ENCODE results near the gene SLC7A8. TPM values are rescaled to one million over a fixed set of nuclear protein-coding genes. Genes with fewer than 3 reads are reported as not detected.
"Not testable (repeated sequence)": the region's sequence is repeated elsewhere in the genome, so short reads cannot be mapped to it uniquely, and the experiment has no call there.

Gene SLC7A8
- total and polyA plus RNA-seq, 12 donors, result 6.8 to 50.9 (median 26.7) TPM

GRCh38 chr14:23208324-23208723, 24.9 kb upstream of the SLC7A8 start:
- no peak overlapping the region for H3K4me3 ChIP-seq
- intact Hi-C loops (cut with DNase I), result no loop called here
- H3K9me3 ChIP-seq (replicated peaks in 1 of 3), result no peaks in the 10 kb centered on the region
- H3K36me3 ChIP-seq (replicated peaks in 1 of 2), result no peaks in the 10 kb centered on the region
- no peak for DNase-seq
- no peaks in the 10 kb centered on the region for H3K4me1 ChIP-seq (replicated peaks in 1 of 2)
- no peak overlapping the region for H3K27ac ChIP-seq
- TF ChIP-seq, protein P1, sequence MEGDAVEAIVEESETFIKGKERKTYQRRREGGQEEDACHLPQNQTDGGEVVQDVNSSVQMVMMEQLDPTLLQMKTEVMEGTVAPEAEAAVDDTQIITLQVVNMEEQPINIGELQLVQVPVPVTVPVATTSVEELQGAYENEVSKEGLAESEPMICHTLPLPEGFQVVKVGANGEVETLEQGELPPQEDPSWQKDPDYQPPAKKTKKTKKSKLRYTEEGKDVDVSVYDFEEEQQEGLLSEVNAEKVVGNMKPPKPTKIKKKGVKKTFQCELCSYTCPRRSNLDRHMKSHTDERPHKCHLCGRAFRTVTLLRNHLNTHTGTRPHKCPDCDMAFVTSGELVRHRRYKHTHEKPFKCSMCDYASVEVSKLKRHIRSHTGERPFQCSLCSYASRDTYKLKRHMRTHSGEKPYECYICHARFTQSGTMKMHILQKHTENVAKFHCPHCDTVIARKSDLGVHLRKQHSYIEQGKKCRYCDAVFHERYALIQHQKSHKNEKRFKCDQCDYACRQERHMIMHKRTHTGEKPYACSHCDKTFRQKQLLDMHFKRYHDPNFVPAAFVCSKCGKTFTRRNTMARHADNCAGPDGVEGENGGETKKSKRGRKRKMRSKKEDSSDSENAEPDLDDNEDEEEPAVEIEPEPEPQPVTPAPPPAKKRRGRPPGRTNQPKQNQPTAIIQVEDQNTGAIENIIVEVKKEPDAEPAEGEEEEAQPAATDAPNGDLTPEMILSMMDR (IDR thresholded peaks at IDR 0.05), result no peak
- no peak for TF ChIP-seq POLR2A (IDR thresholded peaks at IDR 0.05)
- peaks cover 4% of the 10 kb centered on the region for H3K27me3 ChIP-seq

DNA sequence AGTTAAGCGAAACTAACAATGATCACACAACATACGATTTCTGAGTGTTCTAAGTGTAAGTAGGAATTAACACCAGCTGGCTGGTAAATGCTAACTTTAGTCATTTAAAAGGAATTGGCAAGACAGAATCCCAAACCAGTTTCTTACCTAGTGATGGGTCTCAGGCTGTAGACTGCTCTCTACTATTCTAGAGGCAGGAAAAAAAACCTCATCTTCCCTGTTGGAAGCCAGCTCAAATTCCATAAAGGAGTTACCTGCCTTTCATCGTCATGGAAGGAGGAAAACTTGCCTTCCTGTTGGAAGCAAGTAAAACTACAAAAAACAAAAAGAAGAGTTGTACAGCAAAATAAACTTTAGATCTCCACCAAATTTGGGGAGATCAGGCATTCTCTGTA, 23.7 kb upstream of the SLC7A8 start:
- H3K36me3 ChIP-seq (replicated peaks in 1 of 2), result no peaks in the 10 kb centered on the region
- TF ChIP-seq, protein P1 (IDR thresholded peaks at IDR 0.05), result no peak
- TF ChIP-seq POLR2A (IDR thresholded peaks at IDR 0.05), result no peak
- intact Hi-C loops (cut with DNase I), result no loop called here
- no peak overlapping the region for H3K27ac ChIP-seq
- DNase-seq, result no peak
- no peak overlapping the region for H3K4me3 ChIP-seq
- no peaks in the 10 kb centered on the region for H3K4me1 ChIP-seq (replicated peaks in 1 of 2)
- no peaks in the 10 kb centered on the region for H3K9me3 ChIP-seq (replicated peaks in 1 of 3)
- peaks cover 4% of the 10 kb centered on the region for H3K27me3 ChIP-seq
- WGBS, 4 donors, result 72 to 79% (median 75%) methylated on average over 3 of the region's 3 CpGs

DNA sequence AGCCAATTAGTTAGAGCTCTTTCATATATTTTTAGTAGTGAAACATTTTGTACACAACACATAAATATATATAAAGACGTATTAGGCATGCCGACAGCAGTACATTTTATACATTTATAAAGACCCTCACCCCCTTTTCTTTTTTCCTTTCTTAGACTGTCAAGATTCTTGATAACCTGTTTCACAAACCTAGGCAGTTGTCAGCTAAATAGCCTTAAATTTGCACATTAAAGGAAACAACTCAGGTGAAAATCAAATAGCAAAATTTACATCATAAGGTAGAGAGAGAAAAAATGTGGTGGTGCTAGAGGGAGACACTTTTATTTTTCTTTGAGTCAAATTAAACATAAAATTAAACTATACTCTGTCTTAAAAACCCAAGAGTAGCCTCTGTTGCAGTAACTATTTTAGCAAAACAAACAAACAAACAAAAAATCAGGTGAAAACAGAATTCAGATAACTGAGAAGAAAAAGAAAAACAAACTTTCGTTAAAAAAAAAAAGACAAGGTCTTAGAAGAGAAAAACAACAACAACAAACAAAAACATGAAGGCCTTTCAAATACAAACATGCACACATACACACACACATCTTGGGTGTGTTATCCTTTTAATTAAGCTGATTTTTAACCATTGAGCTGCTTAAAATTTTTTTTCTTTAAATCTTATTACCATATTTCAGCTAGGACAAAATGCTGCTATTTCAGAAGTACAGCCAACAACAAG, 23.1 kb upstream of the SLC7A8 start:
- Histone ChIP-seq H3K4me1 (replicated peaks in 1 of 2) (no peaks in the 10 kb centered on the region), H3K4me3 (no peak overlapping the region), H3K27me3 (peaks cover 4% of the 10 kb centered on the region), H3K9me3 (replicated peaks in 1 of 3) (no peaks in the 10 kb centered on the region), H3K27ac (no peak overlapping the region), H3K36me3 (replicated peaks in 1 of 2) (no peaks in the 10 kb centered on the region)
- WGBS, 4 donors, result 74 to 82% (median 80%) methylated on average over 3 of the region's 3 CpGs
- no peak for TF ChIP-seq POLR2A (IDR thresholded peaks at IDR 0.05)
- TF ChIP-seq, protein P1 (IDR thresholded peaks at IDR 0.05), result no peak
- intact Hi-C loops (cut with DNase I), result no loop called here
- no peak for DNase-seq

DNA sequence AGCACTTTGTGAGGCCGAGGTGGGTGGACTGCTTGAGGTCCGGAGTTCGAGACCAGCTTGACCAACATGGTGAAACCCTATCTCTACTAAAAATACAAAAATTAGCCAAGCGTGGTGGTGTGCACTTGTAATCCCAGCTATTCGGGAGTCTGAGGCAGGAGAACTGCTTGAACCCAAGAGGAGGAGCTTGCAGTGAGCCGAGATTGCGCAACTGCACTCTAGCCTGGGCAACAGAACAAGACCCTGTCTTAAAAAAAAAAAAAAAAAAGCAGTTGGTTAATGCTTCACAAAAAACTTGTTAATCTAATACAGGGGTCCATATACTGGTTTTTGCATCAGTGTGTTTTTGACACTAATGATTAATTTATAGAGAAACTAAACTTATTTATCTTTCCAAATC, 18.5 kb upstream of the SLC7A8 start:
- no peak for DNase-seq
- no peaks in the 10 kb centered on the region for H3K9me3 ChIP-seq (replicated peaks in 1 of 3)
- WGBS, 4 donors, result 88 to 96% (median 93%) methylated on average over 7 of the region's 7 CpGs
- no peaks in the 10 kb centered on the region for H3K4me1 ChIP-seq (replicated peaks in 1 of 2)
- TF ChIP-seq, protein P1 (IDR thresholded peaks at IDR 0.05), result no peak
- TF ChIP-seq POLR2A (IDR thresholded peaks at IDR 0.05), result no peak
- no peak overlapping the region for H3K4me3 ChIP-seq
- H3K27ac ChIP-seq, result no peak overlapping the region
- no peaks in the 10 kb centered on the region for H3K27me3 ChIP-seq
- no peaks in the 10 kb centered on the region for H3K36me3 ChIP-seq (replicated peaks in 1 of 2)
- intact Hi-C loops (cut with DNase I), result no loop called here

- H3K27ac ChIP-seq; H3K36me3 ChIP-seq (replicated peaks in 1 of 2); DNase-seq; intact Hi-C loops (cut with DNase I); H3K4me1 ChIP-seq (replicated peaks in 1 of 2); H3K27me3 ChIP-seq; H3K9me3 ChIP-seq (replicated peaks in 1 of 3); H3K4me3 ChIP-seq: not testable (repeated sequence)
- WGBS, 4 donors, result 64 to 94% (median 80%) methylated on average over 1 of the region's 1 CpG
These were observed 15.7 kb upstream of the SLC7A8 start for GRCh38 chr14:23199141-23199540.

GRCh38 chr14:23196487-23196886, 13.0 kb upstream of the SLC7A8 start:
- H3K4me1 ChIP-seq (replicated peaks in 1 of 2); H3K36me3 ChIP-seq (replicated peaks in 1 of 2); H3K4me3 ChIP-seq; H3K9me3 ChIP-seq (replicated peaks in 1 of 3); DNase-seq; H3K27ac ChIP-seq; H3K27me3 ChIP-seq; intact Hi-C loops (cut with DNase I): not testable (repeated sequence)
- WGBS, 4 donors, result 88 to 100% (median 89%) methylated on average over 2 of the region's 2 CpGs

Data from adrenal gland (tissue), 12 donors.